Fibroblast of peridontal ligament (primary cell): ENCODE data around the gene LAG3.
"Not testable (repeated sequence)": the region's sequence is repeated elsewhere in the genome, so short reads cannot be mapped to it uniquely, and the experiment has no call there.

Experiments
- DNase-seq: peaks from one replicate; pipeline ENCODE4 v3.0.0-alpha.2; 2010; ENCODE audit errors: extremely low read depth

Gene LAG3

GRCh38 chr12:6772331-6772695, at the start of gene LAG3:
LAG3 (plus strand) TSS chr12:6772520; CDS start chr12:6772853, 333 bp downstream.
- DNase-seq: no peak

GRCh38 chr12:6722863-6723262, 49.5 kb upstream of the LAG3 start:
- DNase-seq: no peak

- DNase-seq: peak; percentile 97
Observed at GRCh38 chr12:6723607-6724408, 48.5 kb upstream of the LAG3 start, which contains the start of gene COPS7A. COPS7A (plus strand) TSS chr12:6724046; CDS start chr12:6724657, 611 bp downstream.

GRCh38 chr12:6724409-6724797, 47.9 kb upstream of the LAG3 start:
- no peak for DNase-seq

- no peak for DNase-seq
Observed at GRCh38 chr12:6725350-6725749, 47.0 kb upstream of the LAG3 start.

- DNase-seq: no peak
Observed at GRCh38 chr12:6729186-6729585, 43.1 kb upstream of the LAG3 start.

- DNase-seq: no peak
Observed at GRCh38 chr12:6730169-6730568, 42.2 kb upstream of the LAG3 start.

GRCh38 chr12:6734506-6735387, 37.6 kb upstream of the LAG3 start:
- DNase-seq: no peak

GRCh38 chr12:6735448-6736191, 36.7 kb upstream of the LAG3 start:
- peak; percentile 79 for DNase-seq

- DNase-seq: no peak
Observed at GRCh38 chr12:6736754-6737153, 35.6 kb upstream of the LAG3 start.

- not testable (repeated sequence) for DNase-seq
Observed at GRCh38 chr12:6742080-6742479, 30.2 kb upstream of the LAG3 start.

- no peak for DNase-seq
Observed at GRCh38 chr12:6742834-6743233, 29.5 kb upstream of the LAG3 start.

- DNase-seq: not testable (repeated sequence)
Observed at GRCh38 chr12:6743300-6743699, 29.0 kb upstream of the LAG3 start.

GRCh38 chr12:6745741-6746525, 26.4 kb upstream of the LAG3 start:
- DNase-seq: no peak

GRCh38 chr12:6747216-6747615, 25.1 kb upstream of the LAG3 start:
- no peak for DNase-seq

- no peak for DNase-seq
Observed at GRCh38 chr12:6748761-6749160, 23.6 kb upstream of the LAG3 start.

- no peak for DNase-seq
Observed at GRCh38 chr12:6750506-6750905, 21.8 kb upstream of the LAG3 start.

- no peak for DNase-seq
Observed at GRCh38 chr12:6751767-6752166, 20.6 kb upstream of the LAG3 start.

GRCh38 chr12:6752167-6752920, 20.0 kb upstream of the LAG3 start:
- peak; percentile 63 for DNase-seq

GRCh38 chr12:6752921-6753771, 19.2 kb upstream of the LAG3 start, which contains the start of gene MLF2:
MLF2 (minus strand) TSS chr12:6753141; CDS start chr12:6752334, 807 bp downstream.
- DNase-seq: peak; percentile 99
